Immature natural killer cell (primary cell): ENCODE data around the gene IDH2. TPM values are rescaled to one million over a fixed set of nuclear protein-coding genes. Genes with fewer than 3 reads are reported as not detected.

ENCODE experiments used
- DNase-seq, 3 donors: peaks; one replicate each; pipeline ENCODE4 v3.0.0; 2022; ENCODE audit warnings: mixed read lengths in 1 of 3
- H3K27ac Mint-ChIP-seq, 6 donors: one replicate each; pipeline ENCODE4 v1.8.0; 2020; ENCODE audit warnings: mixed read lengths in 6 of 6, mild to moderate bottlenecking in 5 of 6, inconsistent platforms in 4 of 6, moderate library complexity in 3 of 6
- H3K27me3 Mint-ChIP-seq, 3 donors: one replicate each; pipeline ENCODE4 v1.8.0; 2020 to 2021; ENCODE audit warnings: low read depth in 3 of 3, mild to moderate bottlenecking in 3 of 3, mixed read lengths in 3 of 3, moderate library complexity in 3 of 3, inconsistent platforms in 1 of 3
- H3K36me3 Mint-ChIP-seq, 3 donors: one replicate each; pipeline ENCODE4 v1.8.0; 2020; ENCODE audit warnings: mixed read lengths in 3 of 3, inconsistent platforms in 2 of 3, mild to moderate bottlenecking in 2 of 3
- H3K4me1 Mint-ChIP-seq, 2 donors: one replicate each; pipeline ENCODE4 v1.8.0; 2020; ENCODE audit warnings: inconsistent platforms in 2 of 2, mild to moderate bottlenecking in 2 of 2, mixed read lengths in 2 of 2, moderate library complexity in 1 of 2
- H3K4me3 Mint-ChIP-seq, 5 donors: one replicate each; pipeline ENCODE4 v1.8.0; 2020; ENCODE audit warnings: mild to moderate bottlenecking in 5 of 5, mixed read lengths in 5 of 5, inconsistent platforms in 3 of 5, moderate library complexity in 3 of 5
- H3K9me3 Mint-ChIP-seq, 6 donors: one replicate each; pipeline ENCODE4 v1.8.0; 2020; ENCODE audit warnings: mild to moderate bottlenecking in 6 of 6, mixed read lengths in 6 of 6, inconsistent platforms in 4 of 6, moderate library complexity in 3 of 6
- polyA plus RNA-seq, 3 donors: library from polyadenylated mRNA; unstranded; fragments of 300-500 nt; fragmentation: Illumina TruSeq; gene quantifications; one replicate each; pipeline ENCODE4 v1.2.3, GENCODE V29; 2021

The IDH2 gene
- polyA plus RNA-seq, 3 donors from 2014 or later, result 160 to 330 (median 218) TPM

DNA sequence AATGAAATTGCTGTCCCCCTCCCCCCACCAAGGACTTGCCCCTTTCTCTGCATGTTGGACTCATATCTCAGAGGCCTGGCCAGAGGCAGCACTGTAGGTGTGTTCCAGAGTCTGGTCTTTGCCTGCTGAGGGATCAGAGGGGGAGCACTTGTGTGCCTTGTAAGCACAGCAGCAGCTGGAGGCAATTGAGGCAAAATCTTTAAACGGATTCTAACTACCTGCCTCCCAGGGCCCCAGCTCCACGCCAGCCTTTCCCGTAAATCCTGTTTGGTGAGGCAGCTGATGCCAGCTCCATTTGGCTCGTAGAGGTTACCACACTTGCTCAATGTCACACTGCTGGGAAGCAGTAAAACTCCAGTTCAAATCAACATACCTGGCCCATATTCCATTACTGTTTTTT lies 2.3 kb upstream of the IDH2 start:
- Mint-ChIP-seq H3K27ac (no peak overlapping the region), H3K4me1 (peaks cover 31 to 37% of the 10 kb centered on the region in 2 donors), H3K4me3 (peak overlapping the region in 1 of 5 donors; percentile 1), H3K36me3 (no peaks in the 10 kb centered on the region), H3K27me3 (peaks cover 0 to 5% (median 4%) of the 10 kb centered on the region in 3 donors), H3K9me3 (peaks cover 0 to 2% (median 0%) of the 10 kb centered on the region in 6 donors)
- no peak for DNase-seq

DNA sequence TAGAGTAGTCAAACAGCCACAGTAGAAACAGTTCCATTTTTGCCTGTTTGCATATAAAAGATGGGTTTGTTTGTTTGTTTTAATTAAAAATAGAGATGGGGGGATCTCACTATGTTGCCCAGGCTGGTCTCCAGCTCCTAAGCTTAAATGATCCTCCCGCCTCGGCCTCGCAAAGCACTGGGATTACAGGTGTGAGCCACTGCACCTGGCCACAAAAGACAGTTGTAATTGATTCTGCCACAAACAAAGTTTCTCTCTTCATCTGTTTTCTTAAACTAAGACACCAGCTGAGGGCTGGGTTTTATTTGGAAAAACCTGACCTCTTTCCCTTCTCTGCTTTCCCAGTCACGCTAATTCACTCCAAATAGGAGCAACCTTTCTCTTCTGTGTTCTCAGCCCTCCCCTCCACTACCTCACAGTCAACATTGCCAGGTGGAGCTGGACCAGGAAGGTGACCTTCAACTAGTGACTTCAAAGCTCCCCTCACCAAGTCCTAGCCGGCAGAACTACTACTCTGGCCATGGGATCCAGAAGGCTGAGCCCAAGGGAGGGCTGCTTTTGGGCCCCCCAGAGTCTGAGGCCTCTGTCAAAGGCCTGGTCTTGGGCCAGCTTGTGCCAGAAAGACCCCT lies 1.5 kb upstream of the IDH2 start:
- DNase-seq, result no peak
- Mint-ChIP-seq H3K36me3 (no peaks in the 10 kb centered on the region), H3K4me3 (peak overlapping the region; percentile 84 to 89 (median 86)), H3K27ac (peak overlapping the region; percentile 83 to 93 (median 90)), H3K9me3 (peaks cover 0 to 2% (median 0%) of the 10 kb centered on the region in 6 donors), H3K27me3 (peaks cover 0 to 7% (median 6%) of the 10 kb centered on the region in 3 donors), H3K4me1 (peaks cover 38 to 44% of the 10 kb centered on the region in 2 donors)

- H3K4me3 Mint-ChIP-seq, result peak overlapping the region; percentile 82 to 97 (median 91)
- no peaks in the 10 kb centered on the region for H3K36me3 Mint-ChIP-seq
- DNase-seq, result peak; percentile 23 to 34 (median 30)
Measured at GRCh38 chr15:90101130-90101968, 919 bp downstream of the IDH2 start.

GRCh38 chr15:90099868-90100831 lies 2.1 kb downstream of the IDH2 start:
- Mint-ChIP-seq H3K36me3 (no peaks in the 10 kb centered on the region), H3K9me3 (peaks cover 0 to 2% (median 0%) of the 10 kb centered on the region in 6 donors), H3K27ac (peak overlapping the region; percentile 97 to 100 (median 98)), H3K27me3 (peaks cover 0 to 12% (median 10%) of the 10 kb centered on the region in 3 donors), H3K4me3 (peak overlapping the region; percentile 82 to 97 (median 91)), H3K4me1 (peaks cover 73 to 81% of the 10 kb centered on the region in 2 donors)
- DNase-seq, result peak in 1 of 3 donors; percentile 16

More at GRCh38 chr15:90101130-90101968, 919 bp downstream of the IDH2 start:
- H3K9me3 Mint-ChIP-seq, result peaks cover 0 to 2% (median 0%) of the 10 kb centered on the region in 6 donors
- peaks cover 62 to 69% of the 10 kb centered on the region in 2 donors for H3K4me1 Mint-ChIP-seq
- peaks cover 0 to 10% (median 9%) of the 10 kb centered on the region in 3 donors for H3K27me3 Mint-ChIP-seq
- peak overlapping the region; percentile 97 to 100 (median 98) for H3K27ac Mint-ChIP-seq

GRCh38 chr15:90099072-90099867 lies 3.0 kb downstream of the IDH2 start:
- H3K36me3 Mint-ChIP-seq, result no peaks in the 10 kb centered on the region
- peaks cover 0 to 11% (median 11%) of the 10 kb centered on the region in 3 donors for H3K27me3 Mint-ChIP-seq
- peaks cover 82 to 90% of the 10 kb centered on the region in 2 donors for H3K4me1 Mint-ChIP-seq
- H3K27ac Mint-ChIP-seq, result peak overlapping the region; percentile 97 to 100 (median 98)
- peak; percentile 49 to 61 (median 54) for DNase-seq
- H3K9me3 Mint-ChIP-seq, result peaks cover 0 to 2% (median 0%) of the 10 kb centered on the region in 6 donors
- H3K4me3 Mint-ChIP-seq, result peak overlapping the region; percentile 82 to 97 (median 91)

DNA sequence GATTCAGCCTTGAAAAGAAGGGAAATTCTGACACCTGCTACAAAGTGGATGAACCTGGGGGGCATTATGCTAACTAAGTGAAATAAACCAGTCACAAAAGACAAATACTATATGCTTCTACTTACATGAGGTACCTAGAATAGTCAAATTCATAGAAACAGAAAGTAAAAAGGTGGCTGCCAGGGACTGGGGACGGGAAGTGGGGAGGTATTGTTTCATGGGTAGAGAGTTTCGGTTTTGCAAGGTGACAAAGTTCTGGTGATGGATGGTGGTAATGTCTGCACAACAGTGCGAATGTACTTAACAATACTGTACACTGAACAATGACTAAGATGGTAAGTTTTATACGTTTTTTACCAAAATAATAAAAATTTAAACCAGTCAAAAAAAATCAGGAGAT lies 4.8 kb downstream of the IDH2 start:
- Mint-ChIP-seq H3K27ac (peak overlapping the region; percentile 92 to 100 (median 98)), H3K4me3 (peak overlapping the region; percentile 82 to 97 (median 91)), H3K27me3 (peaks cover 0 to 11% (median 8%) of the 10 kb centered on the region in 3 donors), H3K9me3 (no peaks in the 10 kb centered on the region), H3K4me1 (peaks cover 84 to 85% of the 10 kb centered on the region in 2 donors), H3K36me3 (no peaks in the 10 kb centered on the region)
- DNase-seq, result peak; percentile 79 to 82 (median 81)

DNA sequence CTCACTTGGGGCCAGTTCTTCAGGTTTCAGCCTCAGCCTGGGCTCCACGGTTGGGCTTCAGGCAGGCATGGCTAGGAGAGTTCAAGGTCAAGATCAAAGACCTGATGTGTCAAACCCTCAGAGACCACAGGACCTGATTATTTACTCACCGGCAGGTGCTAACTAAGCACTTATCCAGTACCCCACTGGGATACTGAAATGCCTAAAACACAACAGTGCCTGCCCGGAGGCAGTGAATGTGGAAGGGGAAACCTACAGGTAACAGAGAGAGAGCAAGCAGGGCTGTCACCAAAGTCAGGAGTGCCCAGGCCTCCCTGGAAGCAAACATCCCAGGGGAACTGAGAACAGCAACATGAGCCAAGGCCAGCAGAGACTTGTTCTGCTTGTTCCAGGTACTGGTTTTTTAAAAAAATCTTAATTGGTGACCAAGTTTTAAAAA lies 6.7 kb downstream of the IDH2 start:
- Mint-ChIP-seq H3K4me1 (peaks cover 74 to 79% of the 10 kb centered on the region in 2 donors), H3K27me3 (peaks cover 0 to 11% (median 8%) of the 10 kb centered on the region in 3 donors), H3K4me3 (peak overlapping the region; percentile 71 to 83 (median 73)), H3K9me3 (no peaks in the 10 kb centered on the region), H3K36me3 (peaks cover 0 to 10% (median 0%) of the 10 kb centered on the region in 3 donors), H3K27ac (peak overlapping the region; percentile 92 to 100 (median 98))
- DNase-seq, result peak; percentile 38 to 39 (median 38)

- Mint-ChIP-seq H3K4me3 (no peak overlapping the region), H3K4me1 (peaks cover 43 to 46% of the 10 kb centered on the region in 2 donors), H3K27ac (peak overlapping the region in 1 of 6 donors; percentile 58)
Measured at GRCh38 chr15:90091156-90091931, 10.9 kb downstream of the IDH2 start.

DNA sequence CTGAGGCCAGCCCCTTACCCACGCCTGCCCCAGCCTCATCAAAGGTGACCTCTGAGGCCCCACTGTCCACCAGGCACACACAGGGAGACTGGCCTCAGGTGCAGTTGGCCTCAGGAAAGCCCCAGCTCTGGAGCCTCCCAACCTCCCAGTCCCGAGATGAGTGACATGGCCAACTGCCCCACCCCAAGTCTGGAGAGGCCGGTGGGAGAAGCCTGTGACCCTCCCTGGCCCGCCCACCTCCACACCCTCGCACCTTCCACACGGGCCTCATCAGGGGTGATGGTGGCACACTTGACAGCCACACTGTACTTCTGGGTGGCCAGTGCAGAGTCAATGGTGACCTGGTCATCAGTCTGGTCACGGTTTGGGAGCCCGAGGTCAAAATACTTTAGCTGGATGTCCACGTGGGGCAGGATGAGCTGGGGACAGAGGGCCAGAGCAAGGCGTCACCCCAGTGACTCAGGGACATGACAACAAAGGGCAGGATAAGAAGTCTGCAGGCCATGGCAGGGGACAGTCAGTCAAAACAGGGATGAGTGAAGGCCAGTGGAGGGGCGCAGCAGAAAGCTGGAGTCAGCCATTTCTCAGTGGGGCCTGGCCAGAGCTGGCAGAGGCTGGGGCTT lies 11.9 kb downstream of the IDH2 start:
- H3K27me3 Mint-ChIP-seq, result peaks cover 0 to 4% (median 0%) of the 10 kb centered on the region in 3 donors
- H3K4me3 Mint-ChIP-seq, result no peak overlapping the region
- H3K9me3 Mint-ChIP-seq, result no peaks in the 10 kb centered on the region
- no peak for DNase-seq
- H3K4me1 Mint-ChIP-seq, result peaks cover 33 to 37% of the 10 kb centered on the region in 2 donors
- H3K36me3 Mint-ChIP-seq, result peaks cover 5 to 38% (median 11%) of the 10 kb centered on the region in 3 donors
- peak overlapping the region in 1 of 6 donors; percentile 17 for H3K27ac Mint-ChIP-seq

More at GRCh38 chr15:90091156-90091931, 10.9 kb downstream of the IDH2 start:
- H3K27me3 Mint-ChIP-seq, result peaks cover 0 to 4% (median 3%) of the 10 kb centered on the region in 3 donors
- no peaks in the 10 kb centered on the region for H3K9me3 Mint-ChIP-seq
- DNase-seq, result no peak
- H3K36me3 Mint-ChIP-seq, result peaks cover 5 to 33% (median 6%) of the 10 kb centered on the region in 3 donors

DNA sequence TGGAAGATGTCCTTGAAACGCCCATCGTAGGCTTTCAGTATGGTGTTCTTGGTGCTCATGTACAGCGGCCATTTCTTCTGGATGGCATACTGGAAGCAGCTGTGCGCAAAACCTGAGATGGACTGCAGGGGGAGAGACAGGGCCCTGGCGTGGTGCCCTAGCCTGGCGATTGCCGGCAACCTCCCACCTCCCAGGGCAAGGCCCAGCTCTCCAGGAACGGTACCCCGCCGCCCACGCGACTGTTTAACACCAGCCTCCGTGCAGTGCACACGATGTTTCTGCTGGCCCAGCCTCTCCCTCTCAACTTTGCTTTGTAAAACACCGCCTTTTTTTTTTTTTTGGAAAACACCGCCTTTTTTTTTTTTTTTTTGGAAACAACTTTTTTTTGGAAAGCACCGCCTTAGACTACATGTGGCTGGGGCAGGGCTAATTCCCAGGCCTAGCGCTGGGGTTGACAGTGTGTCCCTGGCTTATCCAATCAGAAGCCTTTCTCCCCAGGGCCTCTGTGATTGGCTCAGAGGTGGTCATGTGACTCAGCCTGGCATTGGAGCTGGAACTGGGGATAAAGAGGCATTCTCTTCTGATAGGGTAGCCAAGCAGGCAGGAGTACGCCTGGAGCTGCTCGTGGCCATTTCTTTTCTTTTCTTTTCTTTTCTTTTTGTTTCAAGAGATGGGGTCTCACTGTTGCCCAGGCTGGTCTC lies 14.7 kb downstream of the IDH2 start:
- Mint-ChIP-seq H3K4me3 (no peak overlapping the region), H3K27ac (peak overlapping the region in 3 of 6 donors; percentile 11 to 57 (median 16)), H3K36me3 (peaks cover 5 to 41% (median 11%) of the 10 kb centered on the region in 3 donors), H3K9me3 (no peaks in the 10 kb centered on the region), H3K27me3 (peaks cover 0 to 2% (median 2%) of the 10 kb centered on the region in 3 donors), H3K4me1 (peaks cover 11 to 14% of the 10 kb centered on the region in 2 donors)
- DNase-seq, result no peak

- peaks cover 0 to 2% (median 2%) of the 10 kb centered on the region in 3 donors for H3K27me3 Mint-ChIP-seq
- peak; percentile 32 to 47 (median 41) for DNase-seq
- H3K4me3 Mint-ChIP-seq, result no peak overlapping the region
- H3K27ac Mint-ChIP-seq, result peak overlapping the region; percentile 35 to 69 (median 50)
- H3K9me3 Mint-ChIP-seq, result no peaks in the 10 kb centered on the region
- peaks cover 11 to 13% of the 10 kb centered on the region in 2 donors for H3K4me1 Mint-ChIP-seq
- peaks cover 5 to 40% (median 11%) of the 10 kb centered on the region in 3 donors for H3K36me3 Mint-ChIP-seq
Measured at GRCh38 chr15:90086868-90087268, 15.4 kb downstream of the IDH2 start.
